Liver (tissue), 3 donors: ENCODE data around the gene POC1A.

Experiments used
- ATF3 ChIP-seq: IDR thresholded peaks from 2 replicates; pipeline ENCODE4 v1.6.1; 2016; ENCODE audit warnings: antibody characterized with exemption
- CTCF ChIP-seq: fragments of 150-350 bp; IDR thresholded peaks from 2 replicates; pipeline ENCODE4 v1.5.1; 2017; ENCODE audit warnings: improper control_type of control experiment, low read depth, low read length; ENCODE audit not compliant: missing input control
- GABPA ChIP-seq, 2 donors: IDR thresholded peaks in 1 of 2; conservative IDR thresholded peaks in 1 of 2; 2 replicates each; pipeline ENCODE4 v1.6.1; 2016; ENCODE audit warnings: antibody characterized with exemption in 2 of 2, mild to moderate bottlenecking in 1 of 2, moderate library complexity in 1 of 2
- JUND ChIP-seq, 2 donors: IDR thresholded peaks; 2 replicates each; pipeline ENCODE4 v1.6.1; 2016; ENCODE audit warnings: antibody characterized with exemption in 2 of 2
- YY1 ChIP-seq: IDR thresholded peaks from 2 replicates; pipeline ENCODE4 v1.6.1; 2016; ENCODE audit warnings: antibody characterized with exemption, mild to moderate bottlenecking
- donor health status: healthy.
- donor health status: healthy.

GRCh38 chr3:52038227-52038626 lies 116.0 kb downstream of the POC1A start:
- TF ChIP-seq JUND (IDR thresholded peaks at IDR 0.05) (no peak), CTCF (no peak), ATF3 (no peak), YY1 (no peak), GABPA (IDR thresholded peaks at IDR 0.05 in 1 of 2, conservative IDR thresholded peaks at IDR 0.05 in 1 of 2) (no peak)
